ENCODE data around the gene DAGLA.
A peak's percentile ranks its signal among the peaks of the same experiment; 100 is the strongest.

Gene DAGLA

GRCh38 chr11:61731952-61732675 is 51.9 kb downstream of the DAGLA start:
- H3K14ac ChIP-seq (ENCODE audit: low read length), result no peak overlapping the region
- H3K23ac ChIP-seq (ENCODE audit: low read depth, low read length, poor library complexity), result no peak overlapping the region
- no peak for DNase-seq (ENCODE audit: low spot score)
- H3K9ac ChIP-seq (ENCODE audit: low read depth, low read length, poor library complexity), result peak overlapping the region; percentile 74
- peaks cover 4% of the 10 kb centered on the region for H3K79me1 ChIP-seq (ENCODE audit: low read depth, low read length)
- no peaks in the 10 kb centered on the region for H3K4me1 ChIP-seq (ENCODE audit: control insufficient read depth in 2 of 2, insufficient read depth in 1 of 2, low read depth in 1 of 2, low read length in 2 of 2)
- no peak overlapping the region for H3K4ac ChIP-seq (ENCODE audit: low read length)
- H4K91ac ChIP-seq (ENCODE audit: low read depth, low read length, poor library complexity), result no peak overlapping the region
- H3K27ac ChIP-seq (replicated peaks; ENCODE audit: low read length), result no peak overlapping the region
- H3K4me2 ChIP-seq (ENCODE audit: insufficient read depth, low read length, poor library complexity, severe bottlenecking), result no peak overlapping the region
- H4K8ac ChIP-seq (ENCODE audit: low read depth, low read length), result no peak overlapping the region
- no peak overlapping the region for H2AK5ac ChIP-seq (ENCODE audit: low read depth, low read length)
- no peak overlapping the region for H2BK120ac ChIP-seq (ENCODE audit: low read depth, low read length)
- H3K27me3 ChIP-seq (ENCODE audit: control insufficient read depth in 3 of 3, insufficient read depth in 3 of 3, low read depth in 1 of 3, low read length in 3 of 3), result no peaks in the 10 kb centered on the region
- no peaks in the 10 kb centered on the region for H3K9me3 ChIP-seq (replicated peaks in 1 of 2; ENCODE audit: control insufficient read depth in 2 of 2, insufficient read depth in 1 of 2, low read depth in 1 of 2, low read length in 2 of 2)
- WGBS, 2 donors (ENCODE audit: extremely low coverage in 2 of 2, insufficient read length in 2 of 2, insufficient replicate concordance in 1 of 2), result no CpG with 5 or more reads among the region's 8 CpGs
- no peak overlapping the region for H2BK12ac ChIP-seq (ENCODE audit: low read length)
- no peak overlapping the region for H3K4me3 ChIP-seq (ENCODE audit: low read length in 2 of 2)
- H2BK5ac ChIP-seq (ENCODE audit: low read length), result peak overlapping the region; percentile 46
- H3K36me3 ChIP-seq (replicated peaks in 1 of 2; ENCODE audit: control insufficient read depth in 2 of 2, insufficient read depth in 2 of 2, low read length in 2 of 2), result peaks cover 23 to 55% of the 10 kb centered on the region in 2 donors
- no peak overlapping the region for H2AFZ ChIP-seq (ENCODE audit: low read length)
- H2BK15ac ChIP-seq (ENCODE audit: low read length), result no peak overlapping the region
- H3K18ac ChIP-seq (ENCODE audit: low read length), result no peak overlapping the region

- Histone ChIP-seq H3K23ac (ENCODE audit: low read depth, low read length, poor library complexity) (no peak overlapping the region), H4K91ac (ENCODE audit: low read depth, low read length, poor library complexity) (no peak overlapping the region), H2AFZ (ENCODE audit: low read length) (no peak overlapping the region), H3K27ac (replicated peaks; ENCODE audit: low read length) (no peak overlapping the region), H2BK15ac (ENCODE audit: low read length) (no peak overlapping the region), H3K14ac (ENCODE audit: low read length) (no peak overlapping the region), H3K4ac (ENCODE audit: low read length) (no peak overlapping the region), H3K4me3 (ENCODE audit: low read length in 2 of 2) (no peak overlapping the region), H3K79me1 (ENCODE audit: low read depth, low read length) (peaks cover 2% of the 10 kb centered on the region), H3K18ac (ENCODE audit: low read length) (no peak overlapping the region), H2BK12ac (ENCODE audit: low read length) (no peak overlapping the region), H3K9ac (ENCODE audit: low read depth, low read length, poor library complexity) (peak overlapping the region; percentile 25), H4K8ac (ENCODE audit: low read depth, low read length) (no peak overlapping the region), H2AK5ac (ENCODE audit: low read depth, low read length) (no peak overlapping the region), H3K36me3 (replicated peaks in 1 of 2; ENCODE audit: control insufficient read depth in 2 of 2, insufficient read depth in 2 of 2, low read length in 2 of 2) (peaks cover 23 to 55% of the 10 kb centered on the region in 2 donors), H2BK5ac (ENCODE audit: low read length) (no peak overlapping the region), H2BK120ac (ENCODE audit: low read depth, low read length) (no peak overlapping the region), H3K27me3 (ENCODE audit: control insufficient read depth in 3 of 3, insufficient read depth in 3 of 3, low read depth in 1 of 3, low read length in 3 of 3) (no peaks in the 10 kb centered on the region), H3K4me2 (ENCODE audit: insufficient read depth, low read length, poor library complexity, severe bottlenecking) (no peak overlapping the region), H3K4me1 (ENCODE audit: control insufficient read depth in 2 of 2, insufficient read depth in 1 of 2, low read depth in 1 of 2, low read length in 2 of 2) (no peaks in the 10 kb centered on the region), H3K9me3 (replicated peaks in 1 of 2; ENCODE audit: control insufficient read depth in 2 of 2, insufficient read depth in 1 of 2, low read depth in 1 of 2, low read length in 2 of 2) (no peaks in the 10 kb centered on the region)
- WGBS, 2 donors (ENCODE audit: extremely low coverage in 2 of 2, insufficient read length in 2 of 2, insufficient replicate concordance in 1 of 2), result no CpG with 5 or more reads among the region's 6 CpGs
- DNase-seq (ENCODE audit: low spot score), result no peak
These were observed 52.5 kb downstream of the DAGLA start for GRCh38 chr11:61732705-61733104.

GRCh38 chr11:61733120-61733978 is 53.2 kb downstream of the DAGLA start:
- peak; percentile 57 for DNase-seq (ENCODE audit: low spot score)

GRCh38 chr11:61734767-61735166 is 54.6 kb downstream of the DAGLA start:
- Histone ChIP-seq H4K8ac (ENCODE audit: low read depth, low read length) (no peak overlapping the region), H3K9me3 (replicated peaks in 1 of 2; ENCODE audit: control insufficient read depth in 2 of 2, insufficient read depth in 1 of 2, low read depth in 1 of 2, low read length in 2 of 2) (no peaks in the 10 kb centered on the region), H3K4me2 (ENCODE audit: insufficient read depth, low read length, poor library complexity, severe bottlenecking) (no peak overlapping the region), H3K14ac (ENCODE audit: low read length) (no peak overlapping the region), H3K23ac (ENCODE audit: low read depth, low read length, poor library complexity) (peak overlapping the region; percentile 49), H3K18ac (ENCODE audit: low read length) (no peak overlapping the region), H3K9ac (ENCODE audit: low read depth, low read length, poor library complexity) (peak overlapping the region; percentile 39), H3K4me3 (ENCODE audit: low read length in 2 of 2) (no peak overlapping the region), H3K27ac (replicated peaks; ENCODE audit: low read length) (no peak overlapping the region), H4K91ac (ENCODE audit: low read depth, low read length, poor library complexity) (no peak overlapping the region), H2AK5ac (ENCODE audit: low read depth, low read length) (no peak overlapping the region), H2BK12ac (ENCODE audit: low read length) (no peak overlapping the region), H3K27me3 (ENCODE audit: control insufficient read depth in 3 of 3, insufficient read depth in 3 of 3, low read depth in 1 of 3, low read length in 3 of 3) (no peaks in the 10 kb centered on the region), H3K36me3 (replicated peaks in 1 of 2; ENCODE audit: control insufficient read depth in 2 of 2, insufficient read depth in 2 of 2, low read length in 2 of 2) (peaks cover 18 to 47% of the 10 kb centered on the region in 2 donors), H3K4ac (ENCODE audit: low read length) (no peak overlapping the region), H3K4me1 (ENCODE audit: control insufficient read depth in 2 of 2, insufficient read depth in 1 of 2, low read depth in 1 of 2, low read length in 2 of 2) (no peaks in the 10 kb centered on the region), H3K79me1 (ENCODE audit: low read depth, low read length) (peaks cover 5% of the 10 kb centered on the region), H2BK15ac (ENCODE audit: low read length) (no peak overlapping the region), H2BK5ac (ENCODE audit: low read length) (peak overlapping the region; percentile 39), H2BK120ac (ENCODE audit: low read depth, low read length) (no peak overlapping the region), H2AFZ (ENCODE audit: low read length) (no peak overlapping the region)
- no CpG with 5 or more reads among the region's 14 CpGs for WGBS, 2 donors (ENCODE audit: extremely low coverage in 2 of 2, insufficient read length in 2 of 2, insufficient replicate concordance in 1 of 2)
- DNase-seq (ENCODE audit: low spot score), result no peak

More at GRCh38 chr11:61733120-61733978, 53.2 kb downstream of the DAGLA start:
- Histone ChIP-seq H3K9me3 (replicated peaks in 1 of 2; ENCODE audit: control insufficient read depth in 2 of 2, insufficient read depth in 1 of 2, low read depth in 1 of 2, low read length in 2 of 2) (no peaks in the 10 kb centered on the region), H3K9ac (ENCODE audit: low read depth, low read length, poor library complexity) (no peak overlapping the region), H3K4me1 (ENCODE audit: control insufficient read depth in 2 of 2, insufficient read depth in 1 of 2, low read depth in 1 of 2, low read length in 2 of 2) (no peaks in the 10 kb centered on the region), H3K14ac (ENCODE audit: low read length) (peak overlapping the region; percentile 42), H3K27me3 (ENCODE audit: control insufficient read depth in 3 of 3, insufficient read depth in 3 of 3, low read depth in 1 of 3, low read length in 3 of 3) (no peaks in the 10 kb centered on the region), H2AK5ac (ENCODE audit: low read depth, low read length) (peak overlapping the region; percentile 72), H4K8ac (ENCODE audit: low read depth, low read length) (no peak overlapping the region), H2BK120ac (ENCODE audit: low read depth, low read length) (no peak overlapping the region), H3K4ac (ENCODE audit: low read length) (no peak overlapping the region), H2AFZ (ENCODE audit: low read length) (no peak overlapping the region), H3K27ac (replicated peaks; ENCODE audit: low read length) (no peak overlapping the region), H2BK12ac (ENCODE audit: low read length) (no peak overlapping the region), H3K4me2 (ENCODE audit: insufficient read depth, low read length, poor library complexity, severe bottlenecking) (no peak overlapping the region), H2BK5ac (ENCODE audit: low read length) (no peak overlapping the region), H2BK15ac (ENCODE audit: low read length) (peak overlapping the region; percentile 9), H3K18ac (ENCODE audit: low read length) (peak overlapping the region; percentile 44), H3K79me1 (ENCODE audit: low read depth, low read length) (peaks cover 2% of the 10 kb centered on the region), H3K23ac (ENCODE audit: low read depth, low read length, poor library complexity) (no peak overlapping the region), H4K91ac (ENCODE audit: low read depth, low read length, poor library complexity) (no peak overlapping the region), H3K4me3 (ENCODE audit: low read length in 2 of 2) (no peak overlapping the region), H3K36me3 (replicated peaks in 1 of 2; ENCODE audit: control insufficient read depth in 2 of 2, insufficient read depth in 2 of 2, low read length in 2 of 2) (peaks cover 19 to 55% of the 10 kb centered on the region in 2 donors)
- WGBS, 2 donors (ENCODE audit: extremely low coverage in 2 of 2, insufficient read length in 2 of 2, insufficient replicate concordance in 1 of 2), result no CpG with 5 or more reads among the region's 13 CpGs

Measured in neuronal stem cell (in vitro differentiated cells).